NCI-H524 (cell line): ENCODE data around the gene RBM44.
A peak's percentile ranks its signal among the peaks of the same experiment; 100 is the strongest.
"Not testable (repeated sequence)": the region's sequence is repeated elsewhere in the genome, so short reads cannot be mapped to it uniquely, and the experiment has no call there.

Experiments used
- DNase-seq, 2 experiments: peaks; one replicate each; lab custom pipeline; 2025; lab: John Stamatoyannopoulos, UW

The RBM44 gene

GRCh38 chr2:237858294-237859081 is 59.9 kb downstream of the RBM44 start:
- DNase-seq = peak; percentile 57 to 83

- no peak for DNase-seq
Observed at GRCh38 chr2:237859082-237859433, 60.5 kb downstream of the RBM44 start.

GRCh38 chr2:237859533-237860272 is 61.1 kb downstream of the RBM44 start, which contains the start of gene RAMP1:
TSS of gene RAMP1 (plus strand) at chr2:237859623. CDS start at chr2:237859676, 53 bp downstream.
- DNase-seq = peak; percentile 21 to 70

- no peak for DNase-seq
Observed at GRCh38 chr2:237860273-237860935, 61.8 kb downstream of the RBM44 start.

GRCh38 chr2:237861875-237862527 is 63.4 kb downstream of the RBM44 start:
- no peak for DNase-seq

- DNase-seq = no peak
Observed at GRCh38 chr2:237862528-237862895, 63.9 kb downstream of the RBM44 start.

GRCh38 chr2:237863102-237863511 is 64.5 kb downstream of the RBM44 start:
- no peak for DNase-seq

GRCh38 chr2:237863689-237864443 is 65.3 kb downstream of the RBM44 start:
- no peak for DNase-seq

- no peak for DNase-seq
Observed at GRCh38 chr2:237864444-237864931, 65.9 kb downstream of the RBM44 start.

- no peak for DNase-seq
Observed at GRCh38 chr2:237864940-237865622, 66.5 kb downstream of the RBM44 start.

GRCh38 chr2:237865623-237866041 is 67.1 kb downstream of the RBM44 start:
- peak in 1 of 2 experiments; percentile 9 for DNase-seq

- DNase-seq = no peak
Observed at GRCh38 chr2:237866101-237866621, 67.6 kb downstream of the RBM44 start.

GRCh38 chr2:237867465-237867864 is 68.9 kb downstream of the RBM44 start:
- no peak for DNase-seq

GRCh38 chr2:237868074-237868473 is 69.5 kb downstream of the RBM44 start:
- not testable (repeated sequence) for DNase-seq

- no peak for DNase-seq
Observed at GRCh38 chr2:237868631-237869342, 70.2 kb downstream of the RBM44 start.

- no peak for DNase-seq
Observed at GRCh38 chr2:237869343-237870102, 70.9 kb downstream of the RBM44 start.

GRCh38 chr2:237870126-237870525 is 71.5 kb downstream of the RBM44 start:
- DNase-seq = no peak

GRCh38 chr2:237870754-237871651 is 72.4 kb downstream of the RBM44 start:
- DNase-seq = no peak
